Measurements from ENCODE around the gene OLFML3.

DNA sequence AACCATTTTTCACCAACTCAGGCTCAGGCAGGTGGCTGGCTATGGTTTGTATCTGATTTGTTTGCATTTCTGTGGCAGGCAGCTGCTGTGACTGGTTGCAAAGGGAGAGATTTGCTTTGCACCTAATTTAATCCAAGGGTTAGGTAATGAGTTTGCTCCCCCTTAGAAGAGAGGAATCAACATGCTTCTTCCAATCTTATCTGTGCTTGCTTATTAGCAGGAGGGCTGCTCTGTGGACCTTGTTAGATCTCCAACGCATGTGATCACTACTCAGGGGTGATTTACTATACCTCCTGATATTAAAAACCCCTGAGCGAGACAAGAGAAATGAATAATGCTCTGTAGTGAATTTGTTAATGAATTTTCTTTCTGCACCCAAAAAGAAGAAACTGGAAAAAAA is 20.5 kb downstream of the OLFML3 start:
- TF ChIP-seq POLR2AphosphoS5 (IDR thresholded peaks at IDR 0.05; ENCODE audit: low read depth, low read length) (no peak), POLR2A (IDR thresholded peaks at IDR 0.05; ENCODE audit: low read depth, low read length) (no peak)

Data from GM12892 (cell line).